K562 (cell line): ENCODE results near the gene ISG20. TPM values are rescaled to one million over a fixed set of nuclear protein-coding genes. Genes with fewer than 3 reads are reported as not detected.

ENCODE experiments used
- ATAC-seq: fragments of 200-7000 bp; cut with Tn5 transposase; 3 replicates; pipeline ENCODE4 v1.9.1; 2020; ENCODE audit warnings: moderate library complexity
- BruUV-seq: library from RNA; stranded (reverse); fragments of 400-500 nt; replicated peaks from 2 replicates; lab custom pipeline; 2021; lab: Mats Ljungman, UMichigan
- CTCF ChIA-PET: fragments of 300-600 bp; formaldehyde crosslinking; extraction: SDS; loops from one replicate; lab custom pipeline; 2021; ENCODE audit warnings: low intra/inter-chr PET ratio; lab: Yijun Ruan, JAX
- POLR2A ChIA-PET: fragments of 300-600, 350-650 bp; sonication (Branson Sonifier 250); formaldehyde crosslinking; extraction: SDS; loops from one replicate; lab custom pipeline; 2021; ENCODE audit warnings: antibody characterized with exemption, inconsistent platforms; lab: Yijun Ruan, JAX
- DNase-seq, 4 experiments: peaks; one replicate each; pipeline versions ENCODE4 v3.0.0 to v3.0.0-alpha.2; 2011 to 2018; ENCODE audit warnings: low spot score in 3 of 4, mixed read lengths in 3 of 4; ENCODE audit errors: extremely low read depth in 1 of 4
- FAIRE-seq: peaks from 2 replicates; lab custom pipeline; 2011; peaks lifted over from hg19 to GRCh38; lab: Jason Lieb, UNC
- H2AFZ ChIP-seq: 2 replicates; pipeline ENCODE4 v1.6.0; 2011; ENCODE audit warnings: low read depth, low read length, control low read depth, inconsistent platforms
- H3K27ac ChIP-seq: fragments of 200-600 bp; 3 replicates; pipeline ENCODE4 v1.8.0; 2011; ENCODE audit warnings: low read depth, mild to moderate bottlenecking, control low read depth, inconsistent platforms, low read length, moderate library complexity, mixed read lengths; ENCODE audit errors: extremely low read depth
- H3K27me3 ChIP-seq, 2 experiments: fragments of 300-600 bp in 1 of 2; 2 replicates in 1 of 2; 3 replicates in 1 of 2; pipeline versions ENCODE4 v1.6.0 to v1.8.0; 2011; ENCODE audit warnings: inconsistent platforms in 2 of 2, low read length in 2 of 2, mild to moderate bottlenecking in 1 of 2, mixed read lengths in 1 of 2, moderate library complexity in 1 of 2; ENCODE audit not compliant: control insufficient read depth in 2 of 2, insufficient read depth in 2 of 2
- H3K36me3 ChIP-seq: fragments of 300-600 bp; 3 replicates; pipeline ENCODE4 v1.8.0; 2011; ENCODE audit warnings: mild to moderate bottlenecking, low read length, inconsistent platforms; ENCODE audit not compliant: control insufficient read depth, insufficient read depth
- H3K4me1 ChIP-seq, 2 experiments: fragments of 200-600 bp in 1 of 2; replicated peaks in 1 of 2; 2 replicates in 1 of 2; 3 replicates in 1 of 2; pipeline versions ENCODE4 v1.5.1 to v1.8.0; 2011; ENCODE audit warnings: inconsistent platforms in 2 of 2, low read length in 2 of 2, mild to moderate bottlenecking in 1 of 2, mixed read lengths in 1 of 2, moderate library complexity in 1 of 2; ENCODE audit not compliant: control insufficient read depth in 2 of 2, insufficient read depth in 2 of 2
- H3K4me2 ChIP-seq: 2 replicates; pipeline ENCODE4 v1.6.1; 2011; ENCODE audit warnings: low read length, control low read depth, inconsistent platforms, mixed read lengths; ENCODE audit not compliant: insufficient read depth
- H3K4me3 ChIP-seq: fragments of 200-600 bp; sonication (generic), shearing (Covaris generic); 2 replicates; pipeline ENCODE4 v1.5.1; 2016; ENCODE audit warnings: control low read depth, inconsistent platforms
- H3K79me2 ChIP-seq: fragments of 200-600 bp; 3 replicates; pipeline ENCODE4 v1.8.0; 2011; ENCODE audit warnings: low read length, inconsistent platforms; ENCODE audit not compliant: control insufficient read depth, insufficient read depth
- H3K9ac ChIP-seq, 2 experiments: 2 replicates each; pipeline versions ENCODE4 v1.6.0 to v1.6.1; 2011; ENCODE audit warnings: low read depth in 2 of 2, low read length in 2 of 2, control low read depth in 1 of 2, inconsistent platforms in 1 of 2, mild to moderate bottlenecking in 1 of 2, mixed read lengths in 1 of 2; ENCODE audit not compliant: insufficient read depth in 1 of 2
- H3K9me1 ChIP-seq: one replicate; pipeline ENCODE4 v1.6.0; 2011; ENCODE audit warnings: inconsistent platforms, mild to moderate bottlenecking, low read length, moderate library complexity; ENCODE audit not compliant: control insufficient read depth, insufficient read depth
- H3K9me3 ChIP-seq: replicated peaks from 2 replicates; pipeline ENCODE4 v1.5.1; 2011; ENCODE audit warnings: low read depth, low read length, inconsistent platforms; ENCODE audit not compliant: control insufficient read depth, insufficient read depth
- H4K20me1 ChIP-seq: replicated peaks from 2 replicates; pipeline ENCODE4 v1.6.1; 2011; ENCODE audit warnings: low read length, inconsistent platforms, mixed read lengths; ENCODE audit not compliant: control insufficient read depth, insufficient read depth
- BRF1 ChIP-seq: IDR thresholded peaks from 3 replicates; pipeline ENCODE4 v1.6.1; 2011; ENCODE audit warnings: borderline replicate concordance, mild to moderate bottlenecking; ENCODE audit not compliant: insufficient read length; ENCODE audit errors: extremely low read depth
- CBFA2T3 ChIP-seq: fragments of 450-650 bp; IDR thresholded peaks from 2 replicates; pipeline ENCODE4 v1.6.1; 2017
- HDAC2 ChIP-seq: fragments of 450-650 bp; IDR thresholded peaks from 2 replicates; pipeline ENCODE4 v1.6.1; 2016; ENCODE audit warnings: mild to moderate bottlenecking
- HNRNPK ChIP-seq: fragments of 200-400 bp; formaldehyde crosslinking; IDR thresholded peaks from one replicate; pipeline ENCODE4 v1.6.1; 2018; ENCODE audit warnings: mild to moderate bottlenecking, low read depth, low read length; ENCODE audit not compliant: poor library complexity, severe bottlenecking
- PCBP1 ChIP-seq: fragments of 200-400 bp; formaldehyde crosslinking; IDR thresholded peaks from 2 replicates; pipeline ENCODE4 v1.6.1; 2018; ENCODE audit warnings: mild to moderate bottlenecking, low read depth, low read length; ENCODE audit not compliant: poor library complexity, severe bottlenecking
- ZNF408 ChIP-seq: fragments of 250-450 bp; sonication (Bioruptor Pico); IDR thresholded peaks from 2 replicates; pipeline ENCODE4 v1.4.0; 2020; ENCODE audit warnings: low read depth, mild to moderate bottlenecking, moderate library complexity
- WGBS: fragments of 100-300 bp; shearing (Covaris generic); methylation state at CpG from one replicate; pipeline ENCODE4 v1.1.6; 2016; ENCODE audit warnings: low coverage, mixed read lengths; ENCODE audit not compliant: insufficient coverage; ENCODE audit errors: missing lambda C conversion rate; 5-methylcytosine and 5-hydroxymethylcytosine counted together
- in situ Hi-C: fragments of 300-500 bp; cut with MboI; formaldehyde crosslinking; loops from 4 replicates; pipeline ENCODE4 v1.15.0; 2018; ENCODE audit warnings: inconsistent platforms, mixed read lengths
- intact Hi-C: fragments of 100-400 bp; cut with micrococcal nuclease; formaldehyde crosslinking; loops from 2 replicates; pipeline ENCODE4 v1.14.2; 2022
- polyA plus RNA-seq, 8 experiments: library from polyadenylated mRNA; depleted of rRNA in 4 of 8; stranded (reverse) in 5 of 8; unstranded in 3 of 8; fragments of >200 nt; fragmentation: Nextera tagmentation in 2 of 8; fragmentation: Illumina TruSeq in 1 of 8; extraction: Ambion mirVana in 2 of 8; extraction: Trizol in 1 of 8; gene quantifications; 2 replicates each; pipeline versions ENCODE4 v1.2.1 to v1.2.3, GENCODE V29; 2011 to 2014; ENCODE audit warnings: inconsistent platforms in 1 of 8, missing spikeins in 1 of 8
- total RNA-seq, 7 experiments: library from RNA; depleted of rRNA in 6 of 7; stranded (reverse); fragments of >200 nt in 6 of 7; fragmentation: Illumina TruSeq in 2 of 7; extraction: Trizol in 2 of 7; gene quantifications; 2 replicates each; pipeline versions ENCODE4 v1.2.1 to v1.2.3, GENCODE V29; 2011 to 2021; ENCODE audit warnings: low replicate concordance in 1 of 7
- TF ChIP-seq, protein P1 (sequence below), 2 experiments: fragments of 450-650 bp in 1 of 2; sonication (generic) in 1 of 2; formaldehyde crosslinking in 1 of 2; IDR thresholded peaks; 2 replicates each; pipeline versions ENCODE4 v1.7.1 to v1.9.0; 2016 to 2022; ENCODE audit warnings: inconsistent platforms in 1 of 2, mild to moderate bottlenecking in 1 of 2, missing genetic modification reagents in 1 of 2

The ISG20 gene
- total and polyA plus RNA-seq, 9 of the 15 experiments (the other 6 are each of a cell fraction or from before 2014, with no cell fraction given), result 0.06 to 2.1 (median 1.00) TPM

DNA sequence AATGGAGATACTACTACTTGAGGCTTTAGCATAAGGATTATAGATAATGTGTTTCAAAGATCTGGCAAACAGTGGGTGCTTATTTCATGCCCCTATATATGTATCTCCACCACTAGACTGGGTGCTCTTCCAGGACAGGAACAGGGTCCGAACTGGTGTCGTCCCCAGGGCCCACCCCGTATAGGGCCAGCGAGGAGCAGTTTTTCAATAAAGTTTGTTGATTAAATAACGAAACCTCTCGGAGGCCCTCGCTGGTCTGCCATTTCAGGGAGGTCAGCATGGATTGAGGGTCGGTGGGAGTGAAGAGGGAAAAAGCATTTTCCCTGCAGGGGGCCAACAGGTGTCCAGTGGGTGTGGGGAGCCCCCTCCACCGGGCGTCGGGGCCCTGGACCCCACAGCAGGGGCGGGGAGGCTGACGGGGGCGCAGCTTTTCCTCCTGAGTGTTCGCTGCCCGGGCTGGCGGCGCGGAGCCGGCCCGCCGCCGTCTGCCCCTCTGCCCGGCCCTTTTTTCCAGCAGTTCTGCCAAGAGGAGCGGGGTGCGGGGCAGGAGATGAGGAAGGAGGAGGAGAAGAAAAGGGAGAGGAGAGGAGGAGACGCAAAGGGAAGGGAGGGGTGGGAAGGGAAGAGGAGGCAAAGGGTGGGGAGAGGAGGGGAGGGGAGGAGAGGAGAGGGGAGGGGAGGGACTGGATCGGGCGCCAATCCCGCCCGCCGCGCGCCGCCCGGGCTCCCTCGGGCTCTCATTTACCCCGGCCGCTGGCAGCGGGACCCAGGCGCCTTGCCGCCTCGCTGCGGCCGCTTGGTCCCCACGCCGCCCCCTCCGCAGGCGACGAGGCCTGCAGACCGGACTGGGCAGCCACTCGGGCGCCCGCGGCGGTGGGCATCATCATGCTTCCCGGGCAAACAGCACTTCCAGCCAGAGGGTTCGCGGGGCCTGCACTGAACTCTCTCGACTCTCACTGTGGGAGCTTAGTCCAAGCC is 66.3 kb downstream of the ISG20 start:
- no peak overlapping the region for H3K27ac ChIP-seq
- peaks cover 35 to 51% of the 10 kb centered on the region in 2 experiments for H3K27me3 ChIP-seq
- ATAC-seq, result no peak
- no peaks in the 10 kb centered on the region for H3K9me1 ChIP-seq
- no peak overlapping the region for H3K4me3 ChIP-seq
- no peak overlapping the region for H3K4me2 ChIP-seq
- in situ Hi-C loops, result no loop called here
- TF ChIP-seq HNRNPK (peak; percentile 71), PCBP1 (peak; percentile 85), ZNF408 (no peak), HDAC2 (no peak), CBFA2T3 (no peak), BRF1 (no peak)
- TF ChIP-seq, protein P1, sequence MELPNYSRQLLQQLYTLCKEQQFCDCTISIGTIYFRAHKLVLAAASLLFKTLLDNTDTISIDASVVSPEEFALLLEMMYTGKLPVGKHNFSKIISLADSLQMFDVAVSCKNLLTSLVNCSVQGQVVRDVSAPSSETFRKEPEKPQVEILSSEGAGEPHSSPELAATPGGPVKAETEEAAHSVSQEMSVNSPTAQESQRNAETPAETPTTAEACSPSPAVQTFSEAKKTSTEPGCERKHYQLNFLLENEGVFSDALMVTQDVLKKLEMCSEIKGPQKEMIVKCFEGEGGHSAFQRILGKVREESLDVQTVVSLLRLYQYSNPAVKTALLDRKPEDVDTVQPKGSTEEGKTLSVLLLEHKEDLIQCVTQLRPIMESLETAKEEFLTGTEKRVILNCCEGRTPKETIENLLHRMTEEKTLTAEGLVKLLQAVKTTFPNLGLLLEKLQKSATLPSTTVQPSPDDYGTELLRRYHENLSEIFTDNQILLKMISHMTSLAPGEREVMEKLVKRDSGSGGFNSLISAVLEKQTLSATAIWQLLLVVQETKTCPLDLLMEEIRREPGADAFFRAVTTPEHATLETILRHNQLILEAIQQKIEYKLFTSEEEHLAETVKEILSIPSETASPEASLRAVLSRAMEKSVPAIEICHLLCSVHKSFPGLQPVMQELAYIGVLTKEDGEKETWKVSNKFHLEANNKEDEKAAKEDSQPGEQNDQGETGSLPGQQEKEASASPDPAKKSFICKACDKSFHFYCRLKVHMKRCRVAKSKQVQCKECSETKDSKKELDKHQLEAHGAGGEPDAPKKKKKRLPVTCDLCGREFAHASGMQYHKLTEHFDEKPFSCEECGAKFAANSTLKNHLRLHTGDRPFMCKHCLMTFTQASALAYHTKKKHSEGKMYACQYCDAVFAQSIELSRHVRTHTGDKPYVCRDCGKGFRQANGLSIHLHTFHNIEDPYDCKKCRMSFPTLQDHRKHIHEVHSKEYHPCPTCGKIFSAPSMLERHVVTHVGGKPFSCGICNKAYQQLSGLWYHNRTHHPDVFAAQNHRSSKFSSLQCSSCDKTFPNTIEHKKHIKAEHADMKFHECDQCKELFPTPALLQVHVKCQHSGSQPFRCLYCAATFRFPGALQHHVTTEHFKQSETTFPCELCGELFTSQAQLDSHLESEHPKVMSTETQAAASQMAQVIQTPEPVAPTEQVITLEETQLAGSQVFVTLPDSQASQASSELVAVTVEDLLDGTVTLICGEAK (IDR thresholded peaks at IDR 0.05), result peak; percentile 83
- TF ChIP-seq, protein P1 (CRISPR knock-in tag; IDR thresholded peaks at IDR 0.05), result no peak
- CTCF ChIA-PET, result no interaction called here
- no peak for FAIRE-seq
- POLR2A ChIA-PET, result no interaction called here
- no peak overlapping the region for H2AFZ ChIP-seq
- peaks cover 0 to 5% of the 10 kb centered on the region in 2 experiments; a peak in 1 of 5 replicates for H3K4me1 ChIP-seq
- WGBS, result 4% methylated on average over 39 of the region's 60 CpGs
- no peaks in the 10 kb centered on the region for H3K36me3 ChIP-seq
- no peaks in the 10 kb centered on the region for H3K79me2 ChIP-seq
- H4K20me1 ChIP-seq, result peaks cover 6% of the 10 kb centered on the region; the same call in 1 of the 2 replicates
- DNase-seq, result no peak
- intact Hi-C loops, result no loop called here
- no peak overlapping the region for H3K9ac ChIP-seq
- no peaks in the 10 kb centered on the region for H3K9me3 ChIP-seq
- no TSS peak for BruUV-seq
